Chondrocyte (in vitro differentiated cells): ENCODE results near the gene CD276. TPM values are rescaled to one million over a fixed set of nuclear protein-coding genes. Genes with fewer than 3 reads are reported as not detected.

ENCODE experiments used
- DNase-seq: peaks from one replicate; pipeline ENCODE4 v3.0.0; 2021; ENCODE audit warnings: mixed read lengths, low spot score
- H3K27ac Mint-ChIP-seq: one replicate; pipeline ENCODE4 v1.8.0; 2021; ENCODE audit warnings: mild to moderate bottlenecking, moderate library complexity, mixed read lengths; ENCODE audit not compliant: unreplicated experiment
- H3K27me3 Mint-ChIP-seq: 2 replicates; pipeline ENCODE4 v1.8.0; 2021; ENCODE audit warnings: low read depth, mixed read lengths
- H3K36me3 Mint-ChIP-seq: 2 replicates; pipeline ENCODE4 v1.8.0; 2021; ENCODE audit warnings: low read depth, mixed read lengths
- H3K4me1 Mint-ChIP-seq: 2 replicates; pipeline ENCODE4 v1.8.0; 2021; ENCODE audit warnings: low read depth, mild to moderate bottlenecking, mixed read lengths
- H3K4me3 Mint-ChIP-seq: one replicate; pipeline ENCODE4 v1.8.0; 2021; ENCODE audit warnings: mild to moderate bottlenecking, moderate library complexity, mixed read lengths; ENCODE audit not compliant: unreplicated experiment
- H3K9me3 Mint-ChIP-seq: 2 replicates; pipeline ENCODE4 v1.8.0; 2021; ENCODE audit warnings: low read depth, mixed read lengths
- total RNA-seq: library from RNA; stranded (reverse); gene quantifications from 3 replicates; pipeline ENCODE4 v1.2.1, GENCODE V29; 2021
- TF ChIP-seq, protein P1 (sequence below): fragments of 200-600 bp; sonication (generic); IDR thresholded peaks from 2 replicates; pipeline ENCODE4 v1.5.0; 2021; ENCODE audit warnings: antibody characterized with exemption, mild to moderate bottlenecking, moderate library complexity

The CD276 gene
- total RNA-seq, 1 donor from 2014 or later, result 196 TPM

DNA sequence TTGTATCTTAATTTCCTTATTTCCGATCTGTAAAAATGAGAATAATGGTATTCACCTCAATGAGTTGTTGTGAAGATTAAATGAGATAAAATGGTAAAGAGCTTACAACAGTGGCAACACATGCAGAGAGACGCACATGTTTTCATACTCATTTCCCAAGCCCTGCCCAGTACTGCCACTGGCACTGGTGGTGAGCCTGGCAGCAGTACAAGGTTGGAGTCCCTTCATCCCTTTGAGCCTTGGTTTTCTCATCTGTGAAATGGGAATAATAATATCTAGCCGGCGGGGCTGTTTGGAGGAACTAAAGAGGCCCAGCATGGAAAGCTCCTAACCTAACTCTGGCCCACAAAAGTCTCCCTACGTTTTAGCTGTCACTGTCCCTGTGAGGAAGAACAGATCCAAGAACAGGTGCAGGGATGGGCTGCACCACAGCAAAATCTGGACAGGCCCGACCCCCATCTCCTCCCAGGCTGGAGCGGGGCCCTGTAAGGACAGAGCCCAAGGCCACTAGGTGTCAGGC, 866 bp upstream of the CD276 start:
- Mint-ChIP-seq H3K4me3 (peak overlapping the region; percentile 80), H3K4me1 (peaks cover 33% of the 10 kb centered on the region), H3K27me3 (no peaks in the 10 kb centered on the region), H3K36me3 (no peaks in the 10 kb centered on the region), H3K27ac (peak overlapping the region; percentile 96), H3K9me3 (no peaks in the 10 kb centered on the region)
- no peak for DNase-seq
- TF ChIP-seq, protein P1, sequence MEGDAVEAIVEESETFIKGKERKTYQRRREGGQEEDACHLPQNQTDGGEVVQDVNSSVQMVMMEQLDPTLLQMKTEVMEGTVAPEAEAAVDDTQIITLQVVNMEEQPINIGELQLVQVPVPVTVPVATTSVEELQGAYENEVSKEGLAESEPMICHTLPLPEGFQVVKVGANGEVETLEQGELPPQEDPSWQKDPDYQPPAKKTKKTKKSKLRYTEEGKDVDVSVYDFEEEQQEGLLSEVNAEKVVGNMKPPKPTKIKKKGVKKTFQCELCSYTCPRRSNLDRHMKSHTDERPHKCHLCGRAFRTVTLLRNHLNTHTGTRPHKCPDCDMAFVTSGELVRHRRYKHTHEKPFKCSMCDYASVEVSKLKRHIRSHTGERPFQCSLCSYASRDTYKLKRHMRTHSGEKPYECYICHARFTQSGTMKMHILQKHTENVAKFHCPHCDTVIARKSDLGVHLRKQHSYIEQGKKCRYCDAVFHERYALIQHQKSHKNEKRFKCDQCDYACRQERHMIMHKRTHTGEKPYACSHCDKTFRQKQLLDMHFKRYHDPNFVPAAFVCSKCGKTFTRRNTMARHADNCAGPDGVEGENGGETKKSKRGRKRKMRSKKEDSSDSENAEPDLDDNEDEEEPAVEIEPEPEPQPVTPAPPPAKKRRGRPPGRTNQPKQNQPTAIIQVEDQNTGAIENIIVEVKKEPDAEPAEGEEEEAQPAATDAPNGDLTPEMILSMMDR, result peak; percentile 70

DNA sequence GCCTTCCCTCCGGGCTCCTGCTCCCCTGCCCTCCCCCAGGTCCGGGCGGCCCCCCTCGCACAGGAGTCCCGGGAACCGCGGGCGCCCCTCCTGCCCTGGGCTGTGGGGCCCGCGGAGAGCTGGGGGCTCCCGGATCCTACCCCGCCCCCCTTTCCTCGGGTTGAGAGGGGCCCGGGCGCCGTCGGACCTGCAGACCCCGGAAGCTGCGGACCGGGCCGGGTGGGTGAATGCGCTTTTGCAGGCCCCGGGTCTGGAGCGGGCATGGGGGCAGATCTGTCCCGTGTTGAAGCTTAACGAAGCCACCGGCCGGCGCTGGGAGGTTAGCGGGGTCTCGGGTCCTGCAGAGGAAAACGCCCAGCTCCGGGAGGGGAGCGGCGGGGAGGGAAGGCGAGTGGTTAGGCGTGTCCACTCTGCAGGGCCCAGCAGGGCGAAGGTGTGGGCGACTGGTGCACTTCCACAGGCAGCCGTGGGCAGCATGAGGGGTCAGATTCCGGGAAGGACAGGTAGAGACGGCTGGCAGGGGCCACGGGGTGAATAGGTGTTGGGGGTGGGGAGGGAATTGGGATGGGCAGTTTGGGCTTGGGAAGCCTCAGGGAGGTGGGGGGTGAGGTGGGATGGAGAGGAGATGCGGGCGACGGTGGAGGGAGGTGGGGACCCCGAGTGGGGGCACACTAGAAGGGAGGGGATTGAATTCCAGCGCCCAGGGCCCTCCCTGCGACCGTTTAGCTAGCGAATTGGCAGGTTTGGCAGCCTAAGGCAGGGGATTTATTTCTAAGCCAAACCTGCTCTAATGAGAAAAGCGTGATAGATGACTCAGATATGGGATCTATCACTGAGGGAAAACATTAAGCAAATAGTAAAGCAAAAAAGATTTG, 635 bp downstream of the CD276 start:
- peak overlapping the region; percentile 86 for H3K27ac Mint-ChIP-seq
- H3K9me3 Mint-ChIP-seq, result no peaks in the 10 kb centered on the region
- peaks cover 33% of the 10 kb centered on the region for H3K4me1 Mint-ChIP-seq
- H3K4me3 Mint-ChIP-seq, result peak overlapping the region; percentile 86
- no peak for DNase-seq
- no peaks in the 10 kb centered on the region for H3K27me3 Mint-ChIP-seq
- TF ChIP-seq, protein P1, result no peak
- no peaks in the 10 kb centered on the region for H3K36me3 Mint-ChIP-seq

DNA sequence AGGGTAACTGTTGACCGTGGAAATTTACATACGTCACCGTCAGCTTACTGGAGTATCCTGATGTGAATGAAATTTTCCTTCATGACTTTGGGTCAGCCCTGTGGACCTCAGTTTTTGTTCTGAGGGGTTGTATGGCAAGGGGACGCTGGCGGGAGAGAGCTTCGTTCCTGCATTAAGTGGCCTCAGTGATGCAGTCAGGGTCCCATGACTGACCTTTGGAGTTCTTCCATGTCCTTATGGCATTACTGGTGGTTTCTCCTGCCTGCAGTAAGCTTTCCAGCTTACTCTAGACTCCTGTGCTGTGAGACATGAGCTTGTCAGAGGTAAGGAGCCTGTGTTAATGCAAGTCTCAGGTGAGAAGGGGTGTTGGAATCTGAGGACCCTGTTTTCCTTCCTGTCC, 1.8 kb downstream of the CD276 start:
- Mint-ChIP-seq H3K27ac (peak overlapping the region; percentile 86), H3K9me3 (no peaks in the 10 kb centered on the region), H3K36me3 (no peaks in the 10 kb centered on the region), H3K27me3 (no peaks in the 10 kb centered on the region), H3K4me1 (peaks cover 33% of the 10 kb centered on the region), H3K4me3 (peak overlapping the region; percentile 86)
- DNase-seq, result no peak
- TF ChIP-seq, protein P1, result no peak

DNA sequence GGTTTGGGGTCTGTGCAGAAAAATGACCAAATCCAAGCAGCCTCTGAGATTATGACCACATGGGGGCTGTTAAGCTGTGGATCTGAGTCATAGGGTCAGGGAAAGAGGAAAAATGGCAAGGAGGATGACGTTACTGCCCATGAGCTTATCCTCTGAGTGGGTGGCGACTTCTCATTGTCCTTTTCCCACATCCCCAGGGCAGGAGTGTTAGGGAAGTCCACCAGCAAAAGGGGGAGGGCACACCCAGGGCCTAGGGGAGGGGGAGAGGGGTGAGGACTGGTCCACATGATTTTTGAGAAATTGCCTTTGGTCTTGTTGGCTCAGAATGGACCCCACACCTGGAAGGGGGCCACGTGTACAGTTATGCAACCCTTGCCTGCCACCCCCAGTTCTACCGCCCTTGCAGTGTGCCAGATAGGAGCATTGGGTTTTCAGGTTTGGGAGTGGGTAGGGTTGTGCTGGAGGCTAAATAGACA, 2.6 kb downstream of the CD276 start:
- Mint-ChIP-seq H3K9me3 (no peaks in the 10 kb centered on the region), H3K27me3 (no peaks in the 10 kb centered on the region), H3K36me3 (no peaks in the 10 kb centered on the region), H3K4me1 (peaks cover 33% of the 10 kb centered on the region), H3K27ac (peak overlapping the region; percentile 86), H3K4me3 (peak overlapping the region; percentile 86)
- TF ChIP-seq, protein P1, result peak; percentile 11
- no peak for DNase-seq

DNA sequence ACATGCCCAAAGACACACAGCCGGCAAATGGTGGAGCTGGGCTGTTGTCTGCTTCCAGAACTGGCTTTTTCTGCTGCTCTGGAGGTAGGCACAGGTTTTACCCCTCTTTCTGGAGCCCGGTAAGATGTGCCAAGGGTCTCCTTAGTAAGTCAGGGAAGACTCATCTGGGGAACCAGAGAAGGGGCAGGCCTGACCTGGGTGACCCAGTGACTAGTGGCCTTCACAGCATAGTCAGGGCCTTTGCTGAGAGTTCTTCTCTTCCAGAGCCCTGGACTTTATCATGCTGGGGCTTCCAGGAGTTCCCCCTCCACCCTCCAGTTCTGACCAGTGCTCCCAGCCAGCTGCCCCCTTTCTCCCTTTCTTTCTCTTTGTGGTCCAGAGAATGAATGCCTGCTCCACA, 3.2 kb downstream of the CD276 start:
- Mint-ChIP-seq H3K4me3 (no peak overlapping the region), H3K9me3 (no peaks in the 10 kb centered on the region), H3K36me3 (no peaks in the 10 kb centered on the region), H3K27ac (peak overlapping the region; percentile 86), H3K4me1 (peaks cover 30% of the 10 kb centered on the region), H3K27me3 (no peaks in the 10 kb centered on the region)
- TF ChIP-seq, protein P1, result no peak
- no peak for DNase-seq
